Sigmoid colon (tissue), 7 donors: ENCODE data around the gene CDCA4. TPM values are rescaled to one million over a fixed set of nuclear protein-coding genes. Genes with fewer than 3 reads are reported as not detected.

Source experiments
- DNase-seq: peaks from one replicate; pipeline ENCODE4 v3.0.0-alpha.2; 2019
- H3K27ac ChIP-seq, 4 donors: fragments of 200-600 bp; sonication (generic); one replicate each; pipeline ENCODE4 v1.5.1; 2016 to 2019; ENCODE audit warnings: mild to moderate bottlenecking in 1 of 4
- H3K27me3 ChIP-seq, 3 donors: fragments of 200-600 bp; sonication (generic); one replicate each; pipeline ENCODE4 v1.5.1; 2019; ENCODE audit warnings: mild to moderate bottlenecking in 1 of 3
- H3K36me3 ChIP-seq, 4 donors: fragments of 200-600 bp; sonication (generic); one replicate each; pipeline ENCODE4 v1.5.1; 2016 to 2019
- H3K4me1 ChIP-seq, 4 donors: fragments of 200-600 bp; sonication (generic); one replicate each; pipeline ENCODE4 v1.5.1; 2017 to 2019
- H3K4me3 ChIP-seq, 4 donors: fragments of 200-600 bp; sonication (generic); one replicate each; pipeline ENCODE4 v1.5.1; 2017 to 2019; ENCODE audit warnings: mild to moderate bottlenecking in 2 of 4, moderate library complexity in 1 of 4
- H3K9me3 ChIP-seq, 4 donors: fragments of 200-600 bp in 3 of 4; sonication (generic) in 3 of 4; one replicate each; pipeline versions ENCODE4 v1.5.1 to v1.6.1; 2013 to 2019
- CTCF ChIP-seq, 4 experiments: fragments of 450-650 bp in 3 of 4; fragments of 200-600 bp in 1 of 4; IDR thresholded peaks; one replicate each; pipeline ENCODE4 v1.5.1; 2016 to 2019; ENCODE audit warnings: antibody characterized with exemption in 4 of 4, mild to moderate bottlenecking in 3 of 4, moderate library complexity in 2 of 4
- EP300 ChIP-seq, 4 donors: sonication (generic); formaldehyde crosslinking; IDR thresholded peaks; one replicate each; pipeline ENCODE4 v1.6.1; 2017; ENCODE audit warnings: antibody characterized with exemption in 4 of 4
- POLR2A ChIP-seq, 2 donors: fragments of 450-650 bp; IDR thresholded peaks; one replicate each; pipeline ENCODE4 v1.6.1; 2016; ENCODE audit warnings: antibody characterized with exemption in 2 of 2, mild to moderate bottlenecking in 2 of 2, moderate library complexity in 2 of 2
- POLR2AphosphoS5 ChIP-seq, 4 donors: sonication (generic); formaldehyde crosslinking; IDR thresholded peaks; one replicate each; pipeline ENCODE4 v1.6.1; 2017; ENCODE audit warnings: antibody characterized with exemption in 4 of 4
- WGBS, 2 donors: extraction: QIAGEN DNeasy Blood & Tissue Kit; methylation state at CpG; one replicate each; pipeline ENCODE4 v1.1.7; 2013; 5-methylcytosine and 5-hydroxymethylcytosine counted together
- intact Hi-C: fragments of 100-400 bp; cut with DNase I; formaldehyde crosslinking; loops from one replicate; pipeline ENCODE4 v1.15.1; 2023
- polyA plus RNA-seq, 3 donors: library from polyadenylated mRNA; stranded (reverse); fragments of 200-250 nt; gene quantifications; one replicate each; pipeline ENCODE4 v1.2.3, GENCODE V29; 2013
- total RNA-seq, 4 donors: library from RNA; depleted of rRNA; stranded (reverse); fragments of >200 nt; gene quantifications; one replicate each; pipeline ENCODE4 v1.1.0, GENCODE V29; 2016
- donor health status: healthy with polysubstance abuse.
- donor health status: Bipolar disorder and iron deficiency.
- donor health status: healthy.

CDCA4 gene
- total and polyA plus RNA-seq, 7 donors, result 2.4 to 11.3 (median 5.4) TPM

GRCh38 chr14:105061428-105062047 lies 40.7 kb upstream of the CDCA4 start:
- no peaks in the 10 kb centered on the region for H3K9me3 ChIP-seq
- intact Hi-C loops, result no loop called here
- no peaks in the 10 kb centered on the region for H3K36me3 ChIP-seq
- TF ChIP-seq CTCF (IDR thresholded peaks at IDR 0.05) (no peak), EP300 (IDR thresholded peaks at IDR 0.05) (no peak), POLR2A (IDR thresholded peaks at IDR 0.05) (no peak), POLR2AphosphoS5 (IDR thresholded peaks at IDR 0.05) (no peak)
- H3K4me1 ChIP-seq, result peaks cover 0 to 19% (median 15%) of the 10 kb centered on the region in 4 donors
- H3K4me3 ChIP-seq, result peak overlapping the region in 1 of 4 donors; percentile 0
- DNase-seq, result peak; percentile 76
- H3K27me3 ChIP-seq, result peaks cover 0 to 2% (median 0%) of the 10 kb centered on the region in 3 donors
- WGBS, 2 donors, result 16 to 18% methylated on average over 13 of the region's 13 CpGs
- H3K27ac ChIP-seq, result peak overlapping the region; percentile 22 to 56 (median 44)

- 51 to 77% methylated on average over 30 of the region's 30 CpGs for WGBS, 2 donors
- Histone ChIP-seq H3K27me3 (no peaks in the 10 kb centered on the region), H3K4me1 (peaks cover 0 to 19% (median 15%) of the 10 kb centered on the region in 4 donors), H3K4me3 (peak overlapping the region in 1 of 4 donors; percentile 0), H3K27ac (peak overlapping the region; percentile 22 to 56 (median 44)), H3K9me3 (no peaks in the 10 kb centered on the region), H3K36me3 (no peaks in the 10 kb centered on the region)
- peak; percentile 70 for DNase-seq
- intact Hi-C loops, result no loop called here
- TF ChIP-seq POLR2AphosphoS5 (IDR thresholded peaks at IDR 0.05) (no peak), CTCF (IDR thresholded peaks at IDR 0.05) (no peak), EP300 (IDR thresholded peaks at IDR 0.05) (no peak), POLR2A (IDR thresholded peaks at IDR 0.05) (no peak)
These were observed 40.0 kb upstream of the CDCA4 start for GRCh38 chr14:105060751-105061427.

- Histone ChIP-seq H3K4me3 (no peak overlapping the region), H3K4me1 (peaks cover 0 to 19% (median 15%) of the 10 kb centered on the region in 4 donors), H3K27ac (no peak overlapping the region), H3K27me3 (no peaks in the 10 kb centered on the region), H3K9me3 (no peaks in the 10 kb centered on the region), H3K36me3 (no peaks in the 10 kb centered on the region)
- WGBS, 2 donors, result 75 to 87% methylated on average over 16 of the region's 16 CpGs
- TF ChIP-seq EP300 (IDR thresholded peaks at IDR 0.05) (no peak), POLR2A (IDR thresholded peaks at IDR 0.05) (no peak), POLR2AphosphoS5 (IDR thresholded peaks at IDR 0.05) (no peak), CTCF (IDR thresholded peaks at IDR 0.05) (no peak)
- intact Hi-C loops, result no loop called here
- no peak for DNase-seq
These were observed 39.2 kb upstream of the CDCA4 start for GRCh38 chr14:105059925-105060565.

GRCh38 chr14:105059035-105059924 lies 38.4 kb upstream of the CDCA4 start:
- no peaks in the 10 kb centered on the region for H3K27me3 ChIP-seq
- H3K27ac ChIP-seq, result no peak overlapping the region
- no peak for DNase-seq
- no peak overlapping the region for H3K4me3 ChIP-seq
- no peaks in the 10 kb centered on the region for H3K36me3 ChIP-seq
- WGBS, 2 donors, result 58 to 75% methylated on average over 22 of the region's 22 CpGs
- intact Hi-C loops, result no loop called here
- TF ChIP-seq POLR2AphosphoS5 (IDR thresholded peaks at IDR 0.05) (no peak), EP300 (IDR thresholded peaks at IDR 0.05) (no peak), CTCF (IDR thresholded peaks at IDR 0.05) (no peak), POLR2A (IDR thresholded peaks at IDR 0.05) (no peak)
- peaks cover 0 to 19% (median 15%) of the 10 kb centered on the region in 4 donors for H3K4me1 ChIP-seq
- no peaks in the 10 kb centered on the region for H3K9me3 ChIP-seq
